SK-N-SH (cell line): ENCODE results near the gene HSDL1. TPM values are rescaled to one million over a fixed set of nuclear protein-coding genes. Genes with fewer than 3 reads are reported as not detected.

Experiments
- CTCF ChIA-PET: fragments of 300-600, 350-600 bp; formaldehyde crosslinking; extraction: SDS; loops from one replicate; lab custom pipeline; 2021; lab: Yijun Ruan, JAX
- POLR2A ChIA-PET: fragments of 350-600 bp; sonication (Branson Sonifier 250); formaldehyde crosslinking; extraction: SDS; loops from one replicate; lab custom pipeline; 2020; ENCODE audit warnings: antibody characterized with exemption, inconsistent platforms; lab: Yijun Ruan, JAX
- DNase-seq: peaks from one replicate; pipeline ENCODE4 v3.0.0; 2012
- H2AFZ ChIP-seq: fragments of 200-600 bp; sonication (generic); 2 replicates; pipeline ENCODE4 v1.8.1; 2016; ENCODE audit warnings: antibody characterized with exemption, mild to moderate bottlenecking, low read depth
- H3F3A ChIP-seq: fragments of 200-600 bp; sonication (generic); replicated peaks from 2 replicates; pipeline ENCODE3; 2016; ENCODE audit warnings: antibody characterized with exemption, mild to moderate bottlenecking; ENCODE audit not compliant: insufficient read depth
- H3K27ac ChIP-seq, 2 experiments: fragments of 200-500 bp in 1 of 2; fragments of 200-600 bp in 1 of 2; sonication (Bioruptor generic) in 1 of 2; sonication (generic), shearing (Covaris generic) in 1 of 2; 2 replicates each; pipeline versions ENCODE4 v1.5.1 to v1.6.1; 2014 to 2016; ENCODE audit warnings: low read depth in 2 of 2, inconsistent platforms in 1 of 2, low read length in 1 of 2, mild to moderate bottlenecking in 1 of 2, mixed read lengths in 1 of 2
- H3K27me3 ChIP-seq: fragments of 200-600 bp; sonication (generic), shearing (Covaris generic); 2 replicates; pipeline ENCODE4 v1.6.1; 2016; ENCODE audit warnings: mixed run types; ENCODE audit not compliant: insufficient read depth
- H3K36me3 ChIP-seq, 2 experiments: fragments of 200-500 bp in 1 of 2; fragments of 200-600 bp in 1 of 2; sonication (Bioruptor generic) in 1 of 2; sonication (generic) in 1 of 2; replicated peaks in 1 of 2; 2 replicates each; pipeline versions ENCODE3 to v1.5.1; 2014 to 2016; ENCODE audit warnings: low read length in 1 of 2, mild to moderate bottlenecking in 1 of 2; ENCODE audit not compliant: insufficient read depth in 2 of 2, control insufficient read depth in 1 of 2
- H3K4me1 ChIP-seq, 2 experiments: fragments of 200-500 bp in 1 of 2; fragments of 200-600 bp in 1 of 2; sonication (Bioruptor generic) in 1 of 2; sonication (generic), shearing (Covaris generic) in 1 of 2; 2 replicates each; pipeline versions ENCODE4 v1.5.1 to v1.6.1; 2014 to 2016; ENCODE audit warnings: low read depth in 1 of 2, low read length in 1 of 2, mixed run types in 1 of 2; ENCODE audit not compliant: insufficient read depth in 2 of 2, control insufficient read depth in 1 of 2
- H3K4me2 ChIP-seq: fragments of 200-600 bp; sonication (generic), shearing (Covaris generic); 2 replicates; pipeline ENCODE4 v1.6.1; 2017; ENCODE audit warnings: mixed run types
- H3K4me3 ChIP-seq, 2 experiments: fragments of 200-500 bp in 1 of 2; fragments of 200-600 bp in 1 of 2; sonication (Bioruptor generic) in 1 of 2; sonication (generic), shearing (Covaris generic) in 1 of 2; 2 replicates each; pipeline versions ENCODE4 v1.5.1 to v1.8.1; 2014 to 2016; ENCODE audit warnings: low read depth in 2 of 2, inconsistent platforms in 1 of 2, low read length in 1 of 2, mild to moderate bottlenecking in 1 of 2, mixed read lengths in 1 of 2, moderate library complexity in 1 of 2
- H3K79me2 ChIP-seq: fragments of 200-600 bp; sonication (generic); 2 replicates; pipeline ENCODE4 v1.8.1; 2017; ENCODE audit warnings: mild to moderate bottlenecking; ENCODE audit not compliant: insufficient read depth
- H3K9ac ChIP-seq: fragments of 200-600 bp; sonication (generic); 2 replicates; pipeline ENCODE4 v1.6.1; 2017; ENCODE audit warnings: mixed run types
- H3K9me2 ChIP-seq: fragments of 200-600 bp; sonication (generic); 2 replicates; pipeline ENCODE4 v1.6.1; 2017; ENCODE audit warnings: mixed run types
- H3K9me3 ChIP-seq: fragments of 200-600 bp; sonication (generic); 2 replicates; pipeline ENCODE4 v1.6.1; 2017; ENCODE audit warnings: mixed run types, mild to moderate bottlenecking, moderate library complexity
- H4K20me1 ChIP-seq: fragments of 200-600 bp; sonication (generic); 2 replicates; pipeline ENCODE4 v1.6.1; 2017; ENCODE audit warnings: mild to moderate bottlenecking, mixed run types; ENCODE audit not compliant: insufficient read depth
- GABPA ChIP-seq: IDR thresholded peaks from 2 replicates; pipeline ENCODE4 v1.4.0; 2012; ENCODE audit warnings: low read depth, mild to moderate bottlenecking
- GATA2 ChIP-seq: sonication (generic); formaldehyde crosslinking; IDR thresholded peaks from 2 replicates; pipeline ENCODE4 v1.5.0; 2020; ENCODE audit warnings: mild to moderate bottlenecking, missing genetic modification reagents
- MEF2A ChIP-seq: IDR thresholded peaks from 2 replicates; pipeline ENCODE4 v1.4.0; 2012; ENCODE audit warnings: low read depth, borderline replicate concordance
- POLR2AphosphoS5 ChIP-seq: IDR thresholded peaks from 2 replicates; pipeline ENCODE4 v1.6.1; 2012; ENCODE audit warnings: low read depth, low read length
- RCOR1 ChIP-seq: fragments of 150-350 bp; IDR thresholded peaks from 2 replicates; pipeline ENCODE4 v1.6.1; 2017; ENCODE audit warnings: antibody characterized with exemption, low read length
- RFX5 ChIP-seq: IDR thresholded peaks from 2 replicates; pipeline ENCODE4 v1.6.1; 2012; ENCODE audit warnings: mild to moderate bottlenecking, improper control_type of control experiment, low read length
- SMC3 ChIP-seq: IDR thresholded peaks from 2 replicates; pipeline ENCODE4 v1.6.1; 2012; ENCODE audit warnings: low read depth, low read length, improper control_type of control experiment
- TCF12 ChIP-seq: IDR thresholded peaks from 2 replicates; pipeline ENCODE4 v1.4.0; 2012
- TEAD4 ChIP-seq: IDR thresholded peaks from 2 replicates; pipeline ENCODE4 v1.4.0; 2012; ENCODE audit warnings: mild to moderate bottlenecking, borderline replicate concordance; ENCODE audit not compliant: insufficient read depth
- YY1 ChIP-seq: IDR thresholded peaks from 2 replicates; pipeline ENCODE4 v1.4.0; 2012; ENCODE audit warnings: low read depth, mild to moderate bottlenecking
- ZBTB33 ChIP-seq: IDR thresholded peaks from 2 replicates; pipeline ENCODE4 v1.4.0; 2012; ENCODE audit warnings: low read depth, borderline replicate concordance
- WGBS: methylation state at CpG from one replicate; pipeline ENCODE4 v1.1.6; 2017; ENCODE audit warnings: low lambda C conversion rate; 5-methylcytosine and 5-hydroxymethylcytosine counted together
- polyA plus RNA-seq, 3 experiments: library from polyadenylated mRNA; depleted of rRNA; stranded (reverse); fragments of >200 nt; gene quantifications; 2 replicates each; pipeline ENCODE4 v1.2.3, GENCODE V29; 2012
- TF ChIP-seq, protein P1 (sequence below): fragments of 150-350 bp; IDR thresholded peaks from 2 replicates; pipeline ENCODE4 v1.6.1; 2016; ENCODE audit warnings: mild to moderate bottlenecking, low read depth, low read length
- TF ChIP-seq, protein P2 (sequence below): IDR thresholded peaks from 2 replicates; pipeline ENCODE4 v1.4.0; 2012; ENCODE audit warnings: low read depth, borderline replicate concordance
- TF ChIP-seq, protein P3 (sequence below): IDR thresholded peaks from 2 replicates; pipeline ENCODE4 v1.6.1; 2012; ENCODE audit warnings: mild to moderate bottlenecking, low read depth, low read length, moderate library complexity

HSDL1 gene
- polyA plus RNA-seq, 1 of the 3 experiments (the other 2 are of a cell fraction) = 14.5 TPM

DNA sequence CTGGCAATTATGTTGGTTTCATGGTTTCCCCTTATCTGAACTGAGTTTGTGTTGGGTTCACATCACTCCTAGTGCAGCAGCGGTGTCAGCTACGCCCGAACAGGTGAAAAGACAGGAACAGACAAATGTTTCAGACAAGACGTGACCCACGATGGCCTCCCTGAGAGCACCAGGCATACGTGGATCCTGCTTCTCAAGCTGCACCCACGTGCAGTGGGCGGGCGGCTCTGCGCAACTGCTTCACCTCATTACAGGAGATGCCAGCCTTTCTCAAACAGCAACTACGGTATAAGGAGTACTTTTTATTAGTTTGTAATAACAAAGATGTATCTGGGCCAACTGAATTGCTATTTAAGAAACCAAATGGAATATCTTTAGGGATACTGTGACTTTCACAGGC, 69.6 kb downstream of the HSDL1 start:
- POLR2A ChIA-PET = no interaction called here

More for the DNA sequence above, 69.6 kb downstream of the HSDL1 start:
- WGBS = 99% methylated on average over 11 of the region's 11 CpGs
- CTCF ChIA-PET = interaction anchor here (0.7 to 2.1 kb wide), 5 partner anchors 10 to 119 kb away, joined by 3 to 16 read pairs (median 7); no protein-coding TSS in a partner anchor
- Histone ChIP-seq H3K4me1 (peaks cover 0 to 5% of the 10 kb centered on the region in 2 experiments; a peak in 1 of 4 replicates), H3K9me2 (no peaks in the 10 kb centered on the region), H3K27me3 (no peaks in the 10 kb centered on the region), H4K20me1 (0 out of 2 replicates have a peak, but pooled peaks cover 6% of the 10 kb centered on the region), H3K27ac (no peak overlapping the region), H2AFZ (no peak overlapping the region), H3K79me2 (peaks cover 17% of the 10 kb centered on the region), H3K4me3 (no peak overlapping the region), H3K4me2 (no peak overlapping the region), H3K9me3 (no peaks in the 10 kb centered on the region), H3K36me3 (peaks cover 55 to 65% of the 10 kb centered on the region in 2 experiments), H3K9ac (no peak overlapping the region), H3F3A (no peaks in the 10 kb centered on the region)
- TF ChIP-seq SMC3 (no peak), RFX5 (no peak), RCOR1 (no peak), ZBTB33 (no peak), GATA2 (CRISPR knock-in tag) (no peak), MEF2A (no peak), POLR2AphosphoS5 (no peak), TCF12 (no peak), TEAD4 (no peak), YY1 (no peak), GABPA (no peak)
- TF ChIP-seq, protein P1, sequence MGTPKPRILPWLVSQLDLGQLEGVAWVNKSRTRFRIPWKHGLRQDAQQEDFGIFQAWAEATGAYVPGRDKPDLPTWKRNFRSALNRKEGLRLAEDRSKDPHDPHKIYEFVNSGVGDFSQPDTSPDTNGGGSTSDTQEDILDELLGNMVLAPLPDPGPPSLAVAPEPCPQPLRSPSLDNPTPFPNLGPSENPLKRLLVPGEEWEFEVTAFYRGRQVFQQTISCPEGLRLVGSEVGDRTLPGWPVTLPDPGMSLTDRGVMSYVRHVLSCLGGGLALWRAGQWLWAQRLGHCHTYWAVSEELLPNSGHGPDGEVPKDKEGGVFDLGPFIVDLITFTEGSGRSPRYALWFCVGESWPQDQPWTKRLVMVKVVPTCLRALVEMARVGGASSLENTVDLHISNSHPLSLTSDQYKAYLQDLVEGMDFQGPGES = no peak
- TF ChIP-seq, protein P2, sequence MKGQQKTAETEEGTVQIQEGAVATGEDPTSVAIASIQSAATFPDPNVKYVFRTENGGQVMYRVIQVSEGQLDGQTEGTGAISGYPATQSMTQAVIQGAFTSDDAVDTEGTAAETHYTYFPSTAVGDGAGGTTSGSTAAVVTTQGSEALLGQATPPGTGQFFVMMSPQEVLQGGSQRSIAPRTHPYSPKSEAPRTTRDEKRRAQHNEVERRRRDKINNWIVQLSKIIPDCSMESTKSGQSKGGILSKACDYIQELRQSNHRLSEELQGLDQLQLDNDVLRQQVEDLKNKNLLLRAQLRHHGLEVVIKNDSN = no peak
- TF ChIP-seq, protein P3, sequence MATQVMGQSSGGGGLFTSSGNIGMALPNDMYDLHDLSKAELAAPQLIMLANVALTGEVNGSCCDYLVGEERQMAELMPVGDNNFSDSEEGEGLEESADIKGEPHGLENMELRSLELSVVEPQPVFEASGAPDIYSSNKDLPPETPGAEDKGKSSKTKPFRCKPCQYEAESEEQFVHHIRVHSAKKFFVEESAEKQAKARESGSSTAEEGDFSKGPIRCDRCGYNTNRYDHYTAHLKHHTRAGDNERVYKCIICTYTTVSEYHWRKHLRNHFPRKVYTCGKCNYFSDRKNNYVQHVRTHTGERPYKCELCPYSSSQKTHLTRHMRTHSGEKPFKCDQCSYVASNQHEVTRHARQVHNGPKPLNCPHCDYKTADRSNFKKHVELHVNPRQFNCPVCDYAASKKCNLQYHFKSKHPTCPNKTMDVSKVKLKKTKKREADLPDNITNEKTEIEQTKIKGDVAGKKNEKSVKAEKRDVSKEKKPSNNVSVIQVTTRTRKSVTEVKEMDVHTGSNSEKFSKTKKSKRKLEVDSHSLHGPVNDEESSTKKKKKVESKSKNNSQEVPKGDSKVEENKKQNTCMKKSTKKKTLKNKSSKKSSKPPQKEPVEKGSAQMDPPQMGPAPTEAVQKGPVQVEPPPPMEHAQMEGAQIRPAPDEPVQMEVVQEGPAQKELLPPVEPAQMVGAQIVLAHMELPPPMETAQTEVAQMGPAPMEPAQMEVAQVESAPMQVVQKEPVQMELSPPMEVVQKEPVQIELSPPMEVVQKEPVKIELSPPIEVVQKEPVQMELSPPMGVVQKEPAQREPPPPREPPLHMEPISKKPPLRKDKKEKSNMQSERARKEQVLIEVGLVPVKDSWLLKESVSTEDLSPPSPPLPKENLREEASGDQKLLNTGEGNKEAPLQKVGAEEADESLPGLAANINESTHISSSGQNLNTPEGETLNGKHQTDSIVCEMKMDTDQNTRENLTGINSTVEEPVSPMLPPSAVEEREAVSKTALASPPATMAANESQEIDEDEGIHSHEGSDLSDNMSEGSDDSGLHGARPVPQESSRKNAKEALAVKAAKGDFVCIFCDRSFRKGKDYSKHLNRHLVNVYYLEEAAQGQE = no peak
- DNase-seq = no peak
